MM.1S (cell line): ENCODE results near the gene CTNNA1.

ENCODE experiments used
- DNase-seq: peaks from one replicate; pipeline ENCODE4 v3.0.0-alpha.2; 2015
- H2AFZ ChIP-seq: fragments of 300-600 bp; sonication (generic); 2 replicates; pipeline ENCODE4 v1.6.0; 2016; ENCODE audit warnings: antibody characterized with exemption, low read length
- H3F3A ChIP-seq: fragments of 300-600 bp; sonication (generic); 2 replicates; pipeline ENCODE4 v1.6.1; 2016; ENCODE audit warnings: mild to moderate bottlenecking, antibody characterized with exemption, low read length, moderate library complexity, mixed read lengths; ENCODE audit not compliant: insufficient read depth
- H3K27ac ChIP-seq: fragments of 300-600 bp; sonication (generic); 2 replicates; pipeline ENCODE4 v1.5.1; 2016; ENCODE audit warnings: mild to moderate bottlenecking, low read length
- H3K27me3 ChIP-seq: fragments of 300-600 bp; sonication (generic); replicated peaks from 2 replicates; pipeline ENCODE4 v1.6.0; 2016; ENCODE audit warnings: low read length; ENCODE audit not compliant: insufficient read depth
- H3K36me3 ChIP-seq: fragments of 300-600 bp; sonication (generic); replicated peaks from 2 replicates; pipeline ENCODE4 v1.6.1; 2016; ENCODE audit warnings: mild to moderate bottlenecking, low read length, mixed read lengths; ENCODE audit not compliant: insufficient read depth
- H3K4me1 ChIP-seq: fragments of 300-600 bp; sonication (generic); 2 replicates; pipeline ENCODE4 v1.6.1; 2016; ENCODE audit warnings: low read length, mixed read lengths
- H3K4me2 ChIP-seq: fragments of 300-600 bp; sonication (generic); 2 replicates; pipeline ENCODE4 v1.6.0; 2016; ENCODE audit warnings: low read depth, low read length
- H3K4me3 ChIP-seq: fragments of 300-600 bp; sonication (generic); 2 replicates; pipeline ENCODE4 v1.5.1; 2016; ENCODE audit warnings: low read length, mixed read lengths
- H3K79me2 ChIP-seq: fragments of 300-600 bp; sonication (generic); 2 replicates; pipeline ENCODE4 v1.6.1; 2016; ENCODE audit warnings: mixed run types, low read length, mixed read lengths
- H3K9ac ChIP-seq: fragments of 300-600 bp; sonication (generic); 2 replicates; pipeline ENCODE4 v1.6.1; 2016; ENCODE audit warnings: low read length, mixed read lengths
- H3K9me2 ChIP-seq: fragments of 300-600 bp; sonication (generic); replicated peaks from 2 replicates; pipeline ENCODE4 v1.6.1; 2016; ENCODE audit warnings: mild to moderate bottlenecking, low read length, mixed read lengths; ENCODE audit not compliant: insufficient read depth
- H3K9me3 ChIP-seq: fragments of 300-600 bp; sonication (generic); replicated peaks from 2 replicates; pipeline ENCODE4 v1.6.1; 2016; ENCODE audit warnings: mild to moderate bottlenecking, low read length, mixed read lengths; ENCODE audit not compliant: insufficient read depth
- H4K20me1 ChIP-seq: fragments of 300-600 bp; sonication (generic); 2 replicates; pipeline ENCODE4 v1.6.1; 2016; ENCODE audit warnings: mild to moderate bottlenecking, low read length, moderate library complexity, mixed read lengths; ENCODE audit not compliant: insufficient read depth
- EZH2 ChIP-seq: fragments of 300-600 bp; sonication (generic); optimal IDR thresholded peaks from 2 replicates; pipeline ENCODE3; 2017; ENCODE audit warnings: low read depth, mild to moderate bottlenecking, antibody characterized with exemption, low read length, mixed read lengths
- EZH2phosphoT487 ChIP-seq: fragments of 300-600 bp; sonication (generic); IDR thresholded peaks from 2 replicates; pipeline ENCODE4 v1.6.1; 2018; ENCODE audit warnings: antibody characterized with exemption, low read length
- TF ChIP-seq, protein P1 (sequence below): fragments of 300-600 bp; sonication (generic); IDR thresholded peaks from 2 replicates; pipeline ENCODE4 v1.5.1; 2016; ENCODE audit warnings: antibody characterized with exemption, low read length, mixed read lengths

CTNNA1 gene

DNA sequence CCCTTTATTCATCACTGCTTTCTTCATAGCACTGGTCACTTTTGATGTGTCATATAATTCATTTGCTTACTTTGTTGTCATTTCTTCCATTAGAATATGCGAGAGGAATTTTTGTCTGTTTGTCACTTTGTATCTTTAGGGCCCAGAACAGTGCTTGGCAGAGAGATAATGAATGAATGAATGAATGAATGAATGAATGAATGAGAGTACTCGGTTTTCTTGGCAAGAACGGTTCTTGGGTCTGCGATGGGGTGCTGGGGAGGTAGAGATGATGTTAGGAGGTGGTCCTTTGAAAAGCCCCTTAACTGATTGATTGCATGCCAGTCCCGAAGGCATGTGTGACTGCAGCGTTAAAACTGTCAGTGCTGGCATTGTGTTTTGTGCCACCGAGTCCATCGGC, 174.3 kb downstream of the CTNNA1 start:
- H3K79me2 ChIP-seq: no peaks in the 10 kb centered on the region
- TF ChIP-seq EZH2: no peak
- TF ChIP-seq EZH2phosphoT487: no peak
- TF ChIP-seq, protein P1, sequence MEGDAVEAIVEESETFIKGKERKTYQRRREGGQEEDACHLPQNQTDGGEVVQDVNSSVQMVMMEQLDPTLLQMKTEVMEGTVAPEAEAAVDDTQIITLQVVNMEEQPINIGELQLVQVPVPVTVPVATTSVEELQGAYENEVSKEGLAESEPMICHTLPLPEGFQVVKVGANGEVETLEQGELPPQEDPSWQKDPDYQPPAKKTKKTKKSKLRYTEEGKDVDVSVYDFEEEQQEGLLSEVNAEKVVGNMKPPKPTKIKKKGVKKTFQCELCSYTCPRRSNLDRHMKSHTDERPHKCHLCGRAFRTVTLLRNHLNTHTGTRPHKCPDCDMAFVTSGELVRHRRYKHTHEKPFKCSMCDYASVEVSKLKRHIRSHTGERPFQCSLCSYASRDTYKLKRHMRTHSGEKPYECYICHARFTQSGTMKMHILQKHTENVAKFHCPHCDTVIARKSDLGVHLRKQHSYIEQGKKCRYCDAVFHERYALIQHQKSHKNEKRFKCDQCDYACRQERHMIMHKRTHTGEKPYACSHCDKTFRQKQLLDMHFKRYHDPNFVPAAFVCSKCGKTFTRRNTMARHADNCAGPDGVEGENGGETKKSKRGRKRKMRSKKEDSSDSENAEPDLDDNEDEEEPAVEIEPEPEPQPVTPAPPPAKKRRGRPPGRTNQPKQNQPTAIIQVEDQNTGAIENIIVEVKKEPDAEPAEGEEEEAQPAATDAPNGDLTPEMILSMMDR: no peak
- H3K9me3 ChIP-seq: no peaks in the 10 kb centered on the region
- H3K36me3 ChIP-seq: no peaks in the 10 kb centered on the region
- H3K9me2 ChIP-seq: no peaks in the 10 kb centered on the region
- H3K4me1 ChIP-seq: no peaks in the 10 kb centered on the region
- H3K4me2 ChIP-seq: no peak overlapping the region
- no peaks in the 10 kb centered on the region for H4K20me1 ChIP-seq
- H3K4me3 ChIP-seq: no peak overlapping the region
- no peak overlapping the region for H3K27ac ChIP-seq
- no peak overlapping the region for H2AFZ ChIP-seq
- no peaks in the 10 kb centered on the region for H3K27me3 ChIP-seq
- no peaks in the 10 kb centered on the region for H3F3A ChIP-seq
- DNase-seq: no peak
- H3K9ac ChIP-seq: no peak overlapping the region

- Histone ChIP-seq H3K27me3 (no peaks in the 10 kb centered on the region), H3K4me3 (no peak overlapping the region), H3K9me3 (no peaks in the 10 kb centered on the region), H3F3A (no peaks in the 10 kb centered on the region), H3K9me2 (no peaks in the 10 kb centered on the region), H4K20me1 (no peaks in the 10 kb centered on the region), H3K36me3 (no peaks in the 10 kb centered on the region; the same call in 1 of the 2 replicates), H3K27ac (no peak overlapping the region), H3K4me1 (no peaks in the 10 kb centered on the region), H3K4me2 (no peak overlapping the region), H2AFZ (no peak overlapping the region), H3K79me2 (no peaks in the 10 kb centered on the region), H3K9ac (no peak overlapping the region)
- DNase-seq: no peak
- no peak for TF ChIP-seq EZH2phosphoT487
- TF ChIP-seq, protein P1: no peak
- no peak for TF ChIP-seq EZH2
Measured at GRCh38 chr5:138927979-138928378, 174.8 kb downstream of the CTNNA1 start.

DNA sequence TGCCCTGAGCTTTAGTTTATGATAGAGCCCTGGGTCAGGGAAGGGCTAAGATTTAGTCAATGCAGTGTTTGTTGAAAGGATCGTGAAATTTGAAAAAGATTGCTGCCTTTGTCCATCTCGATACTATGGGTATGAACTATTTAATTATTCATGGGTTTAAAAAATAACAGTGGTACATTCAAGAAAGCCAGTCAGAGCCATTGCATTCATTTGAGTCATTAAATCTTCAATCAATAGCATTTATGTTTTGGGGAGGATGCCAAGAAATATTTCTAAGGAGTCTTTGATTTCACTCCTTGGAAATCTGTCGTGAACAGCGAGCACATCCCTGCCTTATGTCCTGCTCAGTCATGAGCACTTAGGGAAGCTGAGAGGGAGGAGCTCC, 176.3 kb downstream of the CTNNA1 start:
- DNase-seq: no peak
- H3K27me3 ChIP-seq: no peaks in the 10 kb centered on the region
- no peaks in the 10 kb centered on the region for H3K4me1 ChIP-seq
- no peaks in the 10 kb centered on the region for H3K9me3 ChIP-seq
- H3K9me2 ChIP-seq: no peaks in the 10 kb centered on the region
- no peak overlapping the region for H2AFZ ChIP-seq
- H3K9ac ChIP-seq: no peak overlapping the region
- no peaks in the 10 kb centered on the region for H3K79me2 ChIP-seq
- no peaks in the 10 kb centered on the region for H4K20me1 ChIP-seq
- H3K36me3 ChIP-seq: no peaks in the 10 kb centered on the region; the same call in none of the 2 replicates
- no peak for TF ChIP-seq EZH2phosphoT487
- TF ChIP-seq, protein P1: no peak
- TF ChIP-seq EZH2: no peak
- H3F3A ChIP-seq: no peaks in the 10 kb centered on the region
- H3K4me2 ChIP-seq: no peak overlapping the region
- no peak overlapping the region for H3K4me3 ChIP-seq
- no peak overlapping the region for H3K27ac ChIP-seq
